Osteoblast (primary cell): ENCODE measurements around the gene RHOH. TPM values are rescaled to one million over a fixed set of nuclear protein-coding genes. Genes with fewer than 3 reads are reported as not detected.

Source experiments
- DNase-seq: peaks from one replicate; pipeline ENCODE4 v3.0.0; 2011; ENCODE audit warnings: low spot score, mixed read lengths; ENCODE audit not compliant: insufficient read length; ENCODE audit errors: missing footprints
- H2AFZ ChIP-seq: 2 replicates; pipeline ENCODE4 v1.6.0; 2011; ENCODE audit warnings: mild to moderate bottlenecking, low read length
- H3K27ac ChIP-seq: 2 replicates; pipeline ENCODE4 v1.5.1; 2011; ENCODE audit warnings: mild to moderate bottlenecking, low read depth, low read length, moderate library complexity
- H3K27me3 ChIP-seq: 2 replicates; pipeline ENCODE4 v1.6.0; 2012; ENCODE audit warnings: mild to moderate bottlenecking, control low read depth, inconsistent platforms, low read length, moderate library complexity; ENCODE audit not compliant: insufficient read depth
- H3K36me3 ChIP-seq: 2 replicates; pipeline ENCODE4 v1.5.1; 2011; ENCODE audit warnings: mild to moderate bottlenecking, low read length, control low read depth, moderate library complexity; ENCODE audit not compliant: insufficient read depth
- H3K4me1 ChIP-seq: 2 replicates; pipeline ENCODE4 v1.5.1; 2011; ENCODE audit warnings: mild to moderate bottlenecking, low read length, control low read depth, moderate library complexity; ENCODE audit not compliant: insufficient read depth
- H3K4me2 ChIP-seq: 2 replicates; pipeline ENCODE4 v1.6.0; 2011; ENCODE audit warnings: mild to moderate bottlenecking, low read length; ENCODE audit not compliant: insufficient read depth
- H3K4me3 ChIP-seq: fragments of 200-600 bp; sonication (generic); 3 replicates; pipeline ENCODE4 v1.5.1; 2012; ENCODE audit warnings: mild to moderate bottlenecking, low read length, inconsistent platforms; ENCODE audit not compliant: insufficient read depth
- H3K79me2 ChIP-seq: 2 replicates; pipeline ENCODE4 v1.6.0; 2012; ENCODE audit warnings: mild to moderate bottlenecking, low read length, control low read depth, inconsistent platforms; ENCODE audit not compliant: insufficient read depth
- H3K9me3 ChIP-seq: 2 replicates; pipeline ENCODE4 v1.5.1; 2011; ENCODE audit warnings: low read depth, low read length, control low read depth
- H4K20me1 ChIP-seq: 2 replicates; pipeline ENCODE4 v1.6.0; 2012; ENCODE audit warnings: mild to moderate bottlenecking, low read length, control low read depth; ENCODE audit not compliant: insufficient read depth
- CTCF ChIP-seq: IDR thresholded peaks from 2 replicates; pipeline ENCODE4 v1.5.1; 2011; ENCODE audit warnings: mild to moderate bottlenecking, low read depth, low read length, moderate library complexity; ENCODE audit errors: extremely low read depth
- total RNA-seq: library from RNA; depleted of rRNA; stranded (reverse); fragments of >200 nt; gene quantifications from 2 replicates; pipeline ENCODE4 v1.2.3, GENCODE V29; 2012

Gene RHOH
- total RNA-seq, 1 donor: not detected

DNA sequence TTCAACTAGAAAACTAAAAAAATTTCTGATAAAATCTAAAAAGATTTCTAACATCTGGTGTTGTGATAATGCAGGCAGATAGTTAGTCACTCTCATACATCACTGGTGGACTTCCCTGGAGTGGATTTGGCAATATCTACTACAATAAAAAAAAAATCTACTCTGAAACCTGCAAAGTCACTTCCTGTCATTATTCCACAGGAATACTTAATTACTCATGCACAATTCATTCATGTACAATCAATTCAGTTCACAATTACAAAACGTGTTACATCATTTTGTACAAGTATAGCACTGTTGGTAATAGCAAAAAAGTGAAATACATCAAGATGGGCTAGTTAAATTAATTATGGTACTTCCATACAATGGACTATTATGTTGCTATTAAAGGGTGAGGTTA lies 16.5 kb upstream of the RHOH start:
- Histone ChIP-seq H2AFZ (no peak overlapping the region), H4K20me1 (no peaks in the 10 kb centered on the region), H3K27me3 (no peaks in the 10 kb centered on the region), H3K27ac (peak overlapping the region; percentile 55), H3K4me3 (no peak overlapping the region), H3K4me2 (no peak overlapping the region), H3K4me1 (peaks cover 18% of the 10 kb centered on the region), H3K36me3 (no peaks in the 10 kb centered on the region), H3K9me3 (no peaks in the 10 kb centered on the region), H3K79me2 (no peaks in the 10 kb centered on the region)
- no peak for TF ChIP-seq CTCF
- peak; percentile 85 for DNase-seq

- H2AFZ ChIP-seq: no peak overlapping the region
- H4K20me1 ChIP-seq: no peaks in the 10 kb centered on the region
- no peaks in the 10 kb centered on the region for H3K79me2 ChIP-seq
- DNase-seq: no peak
- H3K4me2 ChIP-seq: no peak overlapping the region
- no peaks in the 10 kb centered on the region for H3K36me3 ChIP-seq
- no peaks in the 10 kb centered on the region for H3K9me3 ChIP-seq
- no peak for TF ChIP-seq CTCF
- H3K4me3 ChIP-seq: no peak overlapping the region
- no peaks in the 10 kb centered on the region for H3K27me3 ChIP-seq
- H3K4me1 ChIP-seq: peaks cover 33% of the 10 kb centered on the region
- H3K27ac ChIP-seq: no peak overlapping the region
Measured at GRCh38 chr4:40182001-40182400, 14.8 kb upstream of the RHOH start.

- H3K4me1 ChIP-seq: peaks cover 33% of the 10 kb centered on the region
- H3K27me3 ChIP-seq: no peaks in the 10 kb centered on the region
- no peaks in the 10 kb centered on the region for H3K36me3 ChIP-seq
- H4K20me1 ChIP-seq: no peaks in the 10 kb centered on the region
- no peak overlapping the region for H2AFZ ChIP-seq
- no peak overlapping the region for H3K4me3 ChIP-seq
- H3K4me2 ChIP-seq: no peak overlapping the region
- no peaks in the 10 kb centered on the region for H3K79me2 ChIP-seq
- no peak for TF ChIP-seq CTCF
- no peak overlapping the region for H3K27ac ChIP-seq
- H3K9me3 ChIP-seq: no peaks in the 10 kb centered on the region
- no peak for DNase-seq
Measured at GRCh38 chr4:40182954-40183353, 13.9 kb upstream of the RHOH start.

- H3K4me1 ChIP-seq: peaks cover 33% of the 10 kb centered on the region
- H3K4me3 ChIP-seq: no peak overlapping the region
- TF ChIP-seq CTCF: no peak
- DNase-seq: peak; percentile 41
- H3K36me3 ChIP-seq: no peaks in the 10 kb centered on the region
- H3K9me3 ChIP-seq: no peaks in the 10 kb centered on the region
- peak overlapping the region; percentile 28 for H3K4me2 ChIP-seq
- H3K27ac ChIP-seq: peak overlapping the region; percentile 11
- no peaks in the 10 kb centered on the region for H3K79me2 ChIP-seq
- H4K20me1 ChIP-seq: no peaks in the 10 kb centered on the region
- H3K27me3 ChIP-seq: no peaks in the 10 kb centered on the region
- H2AFZ ChIP-seq: peak overlapping the region; percentile 72
Measured at GRCh38 chr4:40183615-40184411, 13.0 kb upstream of the RHOH start.
